Fibroblast of lung (primary cell): ENCODE results near the gene TIMM8B. TPM values are rescaled to one million over a fixed set of nuclear protein-coding genes. Genes with fewer than 3 reads are reported as not detected.

Source experiments
- DNase-seq, 2 donors: peaks; one replicate each; pipeline versions ENCODE4 v3.0.0 to v3.0.0-alpha.2; 2010; ENCODE audit warnings: low read depth in 2 of 2
- H2AFZ ChIP-seq: 2 replicates; pipeline ENCODE4 v1.5.1; 2012; ENCODE audit warnings: low read length, control low read depth, inconsistent platforms
- H3K27ac ChIP-seq: 2 replicates; pipeline ENCODE4 v1.5.1; 2011; ENCODE audit warnings: low read length, control low read depth; ENCODE audit not compliant: insufficient read depth
- H3K27me3 ChIP-seq: 2 replicates; pipeline ENCODE4 v1.5.1; 2011; ENCODE audit warnings: mild to moderate bottlenecking, low read length; ENCODE audit not compliant: control insufficient read depth, insufficient read depth
- H3K36me3 ChIP-seq: 2 replicates; pipeline ENCODE4 v1.5.1; 2011; ENCODE audit warnings: low read length; ENCODE audit not compliant: control insufficient read depth, insufficient read depth
- H3K4me1 ChIP-seq: 2 replicates; pipeline ENCODE4 v1.5.1; 2011; ENCODE audit warnings: low read length; ENCODE audit not compliant: control insufficient read depth, insufficient read depth; ENCODE audit errors: extremely low read depth
- H3K4me2 ChIP-seq: 2 replicates; pipeline ENCODE4 v1.5.1; 2011; ENCODE audit warnings: low read length, control low read depth; ENCODE audit not compliant: insufficient read depth; ENCODE audit errors: extremely low read depth
- H3K4me3 ChIP-seq, 4 experiments: fragments of 200-600 bp in 1 of 4; sonication (generic) in 1 of 4; replicated peaks in 1 of 4; 2 replicates each; pipeline ENCODE4 v1.5.1; 2011 to 2016; ENCODE audit warnings: low read length in 4 of 4, low read depth in 3 of 4, mild to moderate bottlenecking in 3 of 4, control low read depth in 2 of 4, inconsistent platforms in 1 of 4, mixed read lengths in 1 of 4; ENCODE audit not compliant: insufficient read depth in 1 of 4; ENCODE audit errors: control extremely low read depth in 1 of 4
- H3K79me2 ChIP-seq: 2 replicates; pipeline ENCODE4 v1.5.1; 2012; ENCODE audit warnings: mild to moderate bottlenecking, low read length, inconsistent platforms; ENCODE audit not compliant: control insufficient read depth, insufficient read depth
- H3K9ac ChIP-seq: 2 replicates; pipeline ENCODE4 v1.5.1; 2011; ENCODE audit warnings: mild to moderate bottlenecking, low read length, control low read depth; ENCODE audit not compliant: insufficient read depth
- H3K9me3 ChIP-seq: 2 replicates; pipeline ENCODE4 v1.5.1; 2012; ENCODE audit warnings: low read depth, low read length; ENCODE audit not compliant: control insufficient read depth, insufficient read depth
- H4K20me1 ChIP-seq: 2 replicates; pipeline ENCODE4 v1.5.1; 2011; ENCODE audit warnings: low read length; ENCODE audit not compliant: control insufficient read depth, insufficient read depth; ENCODE audit errors: extremely low read depth
- EZH2 ChIP-seq: IDR thresholded peaks from 2 replicates; pipeline ENCODE4 v1.5.1; 2012; ENCODE audit warnings: low read length, control low read depth, mild to moderate bottlenecking; ENCODE audit errors: missing control alignments
- polyA plus RNA-seq, 2 donors: library from polyadenylated mRNA; depleted of rRNA in 1 of 2; stranded (reverse) in 1 of 2; unstranded in 1 of 2; fragments of >200 nt; gene quantifications; 2 replicates each; pipeline ENCODE4 v1.2.1, GENCODE V29; 2011 to 2012; ENCODE audit warnings: missing spikeins in 1 of 2
- total RNA-seq: library from RNA; depleted of rRNA; stranded (reverse); fragments of >200 nt; gene quantifications from 2 replicates; pipeline ENCODE4 v1.2.1, GENCODE V29; 2014
- TF ChIP-seq, protein P1 (sequence below), 2 donors: IDR thresholded peaks in 1 of 2; conservative IDR thresholded peaks in 1 of 2; 1 replicate in 1 of 2; 2 replicates in 1 of 2; pipeline ENCODE4 v1.5.1; 2011 to 2012; ENCODE audit warnings: low read length in 2 of 2, control low read depth in 1 of 2, inconsistent platforms in 1 of 2, low read depth in 1 of 2, mild to moderate bottlenecking in 1 of 2

Gene TIMM8B
- total and polyA plus RNA-seq, 2 donors (not counting 1 experiment from before 2014, with no cell fraction given) = 55.3 to 61.7 TPM

DNA sequence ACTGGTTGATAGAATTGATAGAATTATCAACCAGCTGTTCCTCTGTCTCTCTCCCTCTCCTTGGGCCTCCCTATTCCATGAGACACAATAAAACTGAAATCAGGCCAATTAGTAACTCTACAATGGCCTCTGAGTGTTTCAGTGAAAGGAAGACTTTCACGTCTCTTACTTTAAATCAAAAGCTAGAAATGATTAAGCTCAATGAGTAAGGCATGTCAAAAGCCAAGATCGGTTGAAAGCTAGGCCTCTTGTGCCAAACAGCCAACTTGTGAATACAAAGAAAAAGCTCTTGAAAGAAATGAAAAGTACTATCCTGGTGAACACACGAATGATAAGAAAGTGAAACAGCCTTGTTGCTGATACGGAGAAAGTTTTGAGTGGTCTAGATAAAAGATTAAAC lies 29.4 kb downstream of the TIMM8B start:
- H3K27ac ChIP-seq = no peak overlapping the region
- no peaks in the 10 kb centered on the region for H3K79me2 ChIP-seq
- H3K9me3 ChIP-seq = no peaks in the 10 kb centered on the region
- H2AFZ ChIP-seq = no peak overlapping the region
- TF ChIP-seq, protein P1, sequence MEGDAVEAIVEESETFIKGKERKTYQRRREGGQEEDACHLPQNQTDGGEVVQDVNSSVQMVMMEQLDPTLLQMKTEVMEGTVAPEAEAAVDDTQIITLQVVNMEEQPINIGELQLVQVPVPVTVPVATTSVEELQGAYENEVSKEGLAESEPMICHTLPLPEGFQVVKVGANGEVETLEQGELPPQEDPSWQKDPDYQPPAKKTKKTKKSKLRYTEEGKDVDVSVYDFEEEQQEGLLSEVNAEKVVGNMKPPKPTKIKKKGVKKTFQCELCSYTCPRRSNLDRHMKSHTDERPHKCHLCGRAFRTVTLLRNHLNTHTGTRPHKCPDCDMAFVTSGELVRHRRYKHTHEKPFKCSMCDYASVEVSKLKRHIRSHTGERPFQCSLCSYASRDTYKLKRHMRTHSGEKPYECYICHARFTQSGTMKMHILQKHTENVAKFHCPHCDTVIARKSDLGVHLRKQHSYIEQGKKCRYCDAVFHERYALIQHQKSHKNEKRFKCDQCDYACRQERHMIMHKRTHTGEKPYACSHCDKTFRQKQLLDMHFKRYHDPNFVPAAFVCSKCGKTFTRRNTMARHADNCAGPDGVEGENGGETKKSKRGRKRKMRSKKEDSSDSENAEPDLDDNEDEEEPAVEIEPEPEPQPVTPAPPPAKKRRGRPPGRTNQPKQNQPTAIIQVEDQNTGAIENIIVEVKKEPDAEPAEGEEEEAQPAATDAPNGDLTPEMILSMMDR (conservative IDR thresholded peaks at IDR 0.05 in 1 of 2, IDR thresholded peaks at IDR 0.05 in 1 of 2; ENCODE audit: low read depth in 1 of 2, low read length in 2 of 2) = no peak
- TF ChIP-seq EZH2 = no peak
- no peaks in the 10 kb centered on the region for H4K20me1 ChIP-seq
- no peak for DNase-seq
- H3K36me3 ChIP-seq = peaks cover 4% of the 10 kb centered on the region
- H3K9ac ChIP-seq = no peak overlapping the region
- no peak overlapping the region for H3K4me3 ChIP-seq
- no peaks in the 10 kb centered on the region for H3K4me1 ChIP-seq
- no peak overlapping the region for H3K4me2 ChIP-seq
- no peaks in the 10 kb centered on the region for H3K27me3 ChIP-seq

DNA sequence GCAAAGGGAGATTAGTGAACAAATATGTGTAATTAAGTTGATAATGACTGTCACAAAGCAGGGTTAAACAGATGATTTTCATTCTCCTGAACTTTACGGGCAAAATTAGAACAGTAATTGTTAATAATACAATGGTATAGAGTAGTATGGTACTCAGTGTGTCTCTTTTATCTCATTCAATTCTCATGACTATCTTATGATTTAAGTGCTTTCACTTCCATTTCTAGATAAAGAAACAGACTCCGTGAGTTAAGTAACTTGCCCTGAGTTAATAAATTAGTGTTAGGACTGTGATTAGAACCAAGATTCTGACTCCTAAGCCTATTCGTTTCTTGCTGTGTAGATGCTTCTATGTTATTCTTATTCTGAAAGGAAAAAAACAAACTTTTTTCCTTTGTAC lies 34.8 kb downstream of the TIMM8B start:
- Histone ChIP-seq H3K4me1 (no peaks in the 10 kb centered on the region), H3K27me3 (no peaks in the 10 kb centered on the region), H3K27ac (no peak overlapping the region), H3K36me3 (no peaks in the 10 kb centered on the region), H3K79me2 (no peaks in the 10 kb centered on the region), H3K4me2 (no peak overlapping the region), H3K4me3 (no peak overlapping the region), H3K9ac (no peak overlapping the region), H2AFZ (no peak overlapping the region), H4K20me1 (no peaks in the 10 kb centered on the region), H3K9me3 (no peaks in the 10 kb centered on the region)
- DNase-seq = no peak
- TF ChIP-seq, protein P1 (conservative IDR thresholded peaks at IDR 0.05 in 1 of 2, IDR thresholded peaks at IDR 0.05 in 1 of 2; ENCODE audit: low read depth in 1 of 2, low read length in 2 of 2) = no peak
- no peak for TF ChIP-seq EZH2

DNA sequence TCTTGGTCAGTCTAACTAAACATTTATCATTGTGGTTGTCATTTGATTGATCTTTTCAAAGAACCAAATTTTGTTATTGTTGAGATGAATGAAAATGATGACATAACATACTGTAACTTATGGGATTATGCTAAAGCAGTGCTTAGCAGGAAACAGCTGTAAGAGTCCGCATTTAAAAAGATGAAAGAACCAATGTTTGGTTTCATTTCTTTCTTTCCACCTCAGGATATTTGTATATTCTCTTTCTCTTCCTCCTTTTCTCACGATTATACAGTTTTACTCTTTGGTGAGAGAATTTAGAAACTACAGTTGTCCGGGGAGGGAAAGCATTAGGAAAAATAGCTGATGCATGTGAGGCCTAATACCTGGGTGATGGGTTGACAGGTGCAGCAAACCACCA lies 35.8 kb downstream of the TIMM8B start:
- Histone ChIP-seq H3K27ac (no peak overlapping the region), H3K4me1 (no peaks in the 10 kb centered on the region), H2AFZ (no peak overlapping the region), H4K20me1 (no peaks in the 10 kb centered on the region), H3K79me2 (no peaks in the 10 kb centered on the region), H3K36me3 (no peaks in the 10 kb centered on the region), H3K9ac (no peak overlapping the region), H3K4me3 (no peak overlapping the region), H3K9me3 (no peaks in the 10 kb centered on the region), H3K27me3 (no peaks in the 10 kb centered on the region), H3K4me2 (no peak overlapping the region)
- DNase-seq = no peak
- TF ChIP-seq, protein P1 (conservative IDR thresholded peaks at IDR 0.05 in 1 of 2, IDR thresholded peaks at IDR 0.05 in 1 of 2; ENCODE audit: low read depth in 1 of 2, low read length in 2 of 2) = no peak
- no peak for TF ChIP-seq EZH2
